Sigmoid colon (tissue), 4 donors: ENCODE data around the gene HPCAL1.

Source experiments
- POLR2AphosphoS5 ChIP-seq, 4 donors: sonication (generic); formaldehyde crosslinking; IDR thresholded peaks; one replicate each; pipeline ENCODE4 v1.6.1; 2017; ENCODE audit warnings: antibody characterized with exemption in 4 of 4
- TF ChIP-seq, protein P1 (sequence below), 4 experiments: fragments of 450-650 bp in 3 of 4; fragments of 200-600 bp in 1 of 4; IDR thresholded peaks; one replicate each; pipeline ENCODE4 v1.5.1; 2016 to 2019; ENCODE audit warnings: antibody characterized with exemption in 4 of 4, mild to moderate bottlenecking in 3 of 4, moderate library complexity in 2 of 4

- TF ChIP-seq, protein P1, sequence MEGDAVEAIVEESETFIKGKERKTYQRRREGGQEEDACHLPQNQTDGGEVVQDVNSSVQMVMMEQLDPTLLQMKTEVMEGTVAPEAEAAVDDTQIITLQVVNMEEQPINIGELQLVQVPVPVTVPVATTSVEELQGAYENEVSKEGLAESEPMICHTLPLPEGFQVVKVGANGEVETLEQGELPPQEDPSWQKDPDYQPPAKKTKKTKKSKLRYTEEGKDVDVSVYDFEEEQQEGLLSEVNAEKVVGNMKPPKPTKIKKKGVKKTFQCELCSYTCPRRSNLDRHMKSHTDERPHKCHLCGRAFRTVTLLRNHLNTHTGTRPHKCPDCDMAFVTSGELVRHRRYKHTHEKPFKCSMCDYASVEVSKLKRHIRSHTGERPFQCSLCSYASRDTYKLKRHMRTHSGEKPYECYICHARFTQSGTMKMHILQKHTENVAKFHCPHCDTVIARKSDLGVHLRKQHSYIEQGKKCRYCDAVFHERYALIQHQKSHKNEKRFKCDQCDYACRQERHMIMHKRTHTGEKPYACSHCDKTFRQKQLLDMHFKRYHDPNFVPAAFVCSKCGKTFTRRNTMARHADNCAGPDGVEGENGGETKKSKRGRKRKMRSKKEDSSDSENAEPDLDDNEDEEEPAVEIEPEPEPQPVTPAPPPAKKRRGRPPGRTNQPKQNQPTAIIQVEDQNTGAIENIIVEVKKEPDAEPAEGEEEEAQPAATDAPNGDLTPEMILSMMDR (IDR thresholded peaks at IDR 0.05): no peak
- TF ChIP-seq POLR2AphosphoS5 (IDR thresholded peaks at IDR 0.05): no peak
These were observed 69.6 kb downstream of the HPCAL1 start for GRCh38 chr2:10372203-10372861.
